GM12878 (cell line): ENCODE data around the gene TIGAR. TPM values are rescaled to one million over a fixed set of nuclear protein-coding genes. Genes with fewer than 3 reads are reported as not detected.

Experiments
- ATAC-seq: fragments of 200-7000 bp; cut with Tn5 transposase; 3 replicates; pipeline ENCODE4 v1.9.1; 2020; ENCODE audit warnings: mild to moderate bottlenecking, moderate library complexity
- BruUV-seq: library from RNA; stranded (reverse); fragments of 400-500 nt; replicated peaks from 2 replicates; lab custom pipeline; 2021; lab: Mats Ljungman, UMichigan
- CTCF ChIA-PET: fragments of 300-600 bp; sonication (Branson Sonifier 250); formaldehyde crosslinking; extraction: SDS; loops from one replicate; lab custom pipeline; 2021; ENCODE audit warnings: inconsistent platforms; lab: Yijun Ruan, JAX
- POLR2A ChIA-PET: fragments of 350-600 bp; formaldehyde crosslinking; extraction: SDS; loops from one replicate; lab custom pipeline; 2021; ENCODE audit warnings: inconsistent platforms; lab: Charles Lee
- RAD21 ChIA-PET: fragments of 300-600 bp; sonication (Branson Sonifier 250); formaldehyde crosslinking; loops from one replicate; lab custom pipeline; 2023; ENCODE audit warnings: antibody characterized with exemption; ENCODE audit not compliant: unreplicated experiment; lab: Charles Lee
- SMC1A ChIA-PET: fragments of 300-600 bp; sonication (Branson Sonifier 250); formaldehyde crosslinking; loops from one replicate; lab custom pipeline; 2023; ENCODE audit not compliant: unreplicated experiment, uncharacterized antibody; lab: Charles Lee
- DNase-seq: peaks from one replicate; pipeline ENCODE4 v3.0.0-alpha.2; 2011; ENCODE audit warnings: low read depth, low spot score
- FAIRE-seq: peaks from 3 replicates; lab custom pipeline; 2011; peaks lifted over from hg19 to GRCh38; lab: Jason Lieb, UNC
- H2AFZ ChIP-seq: 2 replicates; pipeline ENCODE4 v1.6.0; 2011; ENCODE audit warnings: low read depth, low read length, control low read depth; ENCODE audit not compliant: control insufficient read depth
- H3K27ac ChIP-seq: 2 replicates; pipeline ENCODE4 v1.5.1; 2011; ENCODE audit warnings: control low read depth; ENCODE audit not compliant: control insufficient read depth, insufficient read depth
- H3K27me3 ChIP-seq, 2 experiments: replicated peaks in 1 of 2; 2 replicates each; pipeline versions ENCODE4 v1.6.0 to v1.6.1; 2011; ENCODE audit warnings: low read length in 1 of 2; ENCODE audit not compliant: control insufficient read depth in 2 of 2, insufficient read depth in 2 of 2
- H3K36me3 ChIP-seq, 2 experiments: 2 replicates each; pipeline ENCODE4 v1.5.1; 2011; ENCODE audit warnings: low read length in 1 of 2; ENCODE audit not compliant: control insufficient read depth in 2 of 2, insufficient read depth in 2 of 2
- H3K4me1 ChIP-seq: 2 replicates; pipeline ENCODE4 v1.6.1; 2011; ENCODE audit warnings: mild to moderate bottlenecking, low read length, moderate library complexity, mixed read lengths; ENCODE audit not compliant: control insufficient read depth, insufficient read depth
- H3K4me2 ChIP-seq: 2 replicates; pipeline ENCODE4 v1.6.0; 2011; ENCODE audit warnings: control low read depth; ENCODE audit not compliant: control insufficient read depth, insufficient read depth
- H3K4me3 ChIP-seq: fragments of 200-600 bp; sonication (generic); 2 replicates; pipeline ENCODE4 v1.5.1; 2016
- H3K79me2 ChIP-seq: 2 replicates; pipeline ENCODE4 v1.6.0; 2011; ENCODE audit warnings: low read length; ENCODE audit not compliant: control insufficient read depth, insufficient read depth
- H3K9ac ChIP-seq: 2 replicates; pipeline ENCODE4 v1.8.0; 2011; ENCODE audit warnings: low read length, control low read depth, mixed read lengths; ENCODE audit not compliant: control insufficient read depth, insufficient read depth
- H3K9me3 ChIP-seq: replicated peaks from 3 replicates; pipeline ENCODE4 v1.5.1; 2011; ENCODE audit warnings: mild to moderate bottlenecking, low read length; ENCODE audit not compliant: control insufficient read depth, insufficient read depth
- H4K20me1 ChIP-seq: 2 replicates; pipeline ENCODE4 v1.6.0; 2011; ENCODE audit not compliant: control insufficient read depth, insufficient read depth
- CBX5 ChIP-seq: sonication (generic); IDR thresholded peaks from 2 replicates; pipeline ENCODE4 v1.6.1; 2016; ENCODE audit warnings: low read depth, moderate library complexity, mild to moderate bottlenecking, inconsistent platforms
- HDAC6 ChIP-seq: fragments of 200-600 bp; sonication (generic); IDR thresholded peaks from one replicate; pipeline ENCODE4 v1.8.0; 2017; ENCODE audit warnings: antibody characterized with exemption; ENCODE audit not compliant: unreplicated experiment
- KLF5 ChIP-seq: fragments of 450-650 bp; IDR thresholded peaks from 2 replicates; pipeline ENCODE4 v1.6.1; 2014; ENCODE audit warnings: mild to moderate bottlenecking; ENCODE audit not compliant: partially characterized antibody
- POLR2A ChIP-seq: IDR thresholded peaks from 2 replicates; pipeline ENCODE4 v1.6.1; 2011; ENCODE audit warnings: low read depth, mild to moderate bottlenecking, low read length
- RAD21 ChIP-seq: IDR thresholded peaks from 2 replicates; pipeline ENCODE4 v1.6.1; 2011; ENCODE audit warnings: mild to moderate bottlenecking, low read depth, low read length, moderate library complexity; ENCODE audit not compliant: insufficient read depth
- SREBF1 ChIP-seq: IDR thresholded peaks from 2 replicates; pipeline ENCODE4 v1.6.1; 2012; ENCODE audit warnings: mild to moderate bottlenecking, low read length
- ZNF622 ChIP-seq: fragments of 450-650 bp; IDR thresholded peaks from 2 replicates; pipeline ENCODE4 v1.6.1; 2017; ENCODE audit warnings: mild to moderate bottlenecking, inconsistent platforms
- WGBS: methylation state at CpG from one replicate; pipeline ENCODE4 v1.1.6; 2016; ENCODE audit warnings: low lambda C conversion rate; ENCODE audit not compliant: insufficient replicate concordance, insufficient coverage; ENCODE audit errors: missing lambda C conversion rate; 5-methylcytosine and 5-hydroxymethylcytosine counted together
- in situ Hi-C: fragments of 300-500 bp; cut with MboI; formaldehyde crosslinking; loops from 9 replicates; pipeline ENCODE4 v1.14.3; 2018; ENCODE audit warnings: mixed read lengths
- intact Hi-C: fragments of 100-400 bp; cut with micrococcal nuclease; formaldehyde crosslinking; loops from one replicate; pipeline ENCODE4 v1.14.2; 2022; ENCODE audit not compliant: unreplicated experiment
- polyA plus RNA-seq, 11 experiments: library from polyadenylated mRNA; depleted of rRNA in 4 of 11; unstranded in 6 of 11; stranded (reverse) in 5 of 11; fragments of >200 nt; fragmentation: Nextera tagmentation in 4 of 11; fragmentation: Illumina TruSeq in 1 of 11; extraction: Ambion mirVana in 4 of 11; extraction: Trizol in 1 of 11; gene quantifications; 1 replicate in 1 of 11; 2 replicates in 10 of 11; pipeline versions ENCODE4 v1.2.1 to v1.2.3, GENCODE V29; 2011 to 2016; ENCODE audit warnings: inconsistent platforms in 2 of 11, missing spikeins in 2 of 11, low read depth in 1 of 11
- total RNA-seq, 4 experiments: library from RNA; depleted of rRNA in 3 of 4; stranded (reverse); fragments of >200 nt in 3 of 4; fragmentation: Illumina TruSeq in 1 of 4; extraction: Trizol in 1 of 4; gene quantifications; 2 replicates each; pipeline versions ENCODE4 v1.2.1 to v1.2.3, GENCODE V29; 2013 to 2021
- TF ChIP-seq, protein P1 (sequence below), 3 experiments: IDR thresholded peaks in 2 of 3; conservative IDR thresholded peaks in 1 of 3; 2 replicates each; pipeline ENCODE4 v1.5.1; 2011; ENCODE audit warnings: low read depth in 3 of 3, low read length in 3 of 3, mild to moderate bottlenecking in 3 of 3, control low read depth in 2 of 3, moderate library complexity in 2 of 3, inconsistent platforms in 1 of 3, mixed read lengths in 1 of 3; ENCODE audit not compliant: control insufficient read depth in 2 of 3, insufficient read depth in 1 of 3; ENCODE audit errors: extremely low read depth in 1 of 3
- TF ChIP-seq, protein P2 (sequence below): fragments of 450-650 bp; IDR thresholded peaks from 2 replicates; pipeline ENCODE4 v1.6.1; 2017; ENCODE audit warnings: mild to moderate bottlenecking
- TF ChIP-seq, protein P3 (sequence below): fragments of 450-650 bp; IDR thresholded peaks from 2 replicates; pipeline ENCODE4 v1.6.1; 2016; ENCODE audit warnings: mild to moderate bottlenecking

TIGAR gene
- total and polyA plus RNA-seq, 10 of the 15 experiments (the other 5 are each of a cell fraction or from before 2014, with no cell fraction given), result 7.6 to 45.7 (median 16.5) TPM

DNA sequence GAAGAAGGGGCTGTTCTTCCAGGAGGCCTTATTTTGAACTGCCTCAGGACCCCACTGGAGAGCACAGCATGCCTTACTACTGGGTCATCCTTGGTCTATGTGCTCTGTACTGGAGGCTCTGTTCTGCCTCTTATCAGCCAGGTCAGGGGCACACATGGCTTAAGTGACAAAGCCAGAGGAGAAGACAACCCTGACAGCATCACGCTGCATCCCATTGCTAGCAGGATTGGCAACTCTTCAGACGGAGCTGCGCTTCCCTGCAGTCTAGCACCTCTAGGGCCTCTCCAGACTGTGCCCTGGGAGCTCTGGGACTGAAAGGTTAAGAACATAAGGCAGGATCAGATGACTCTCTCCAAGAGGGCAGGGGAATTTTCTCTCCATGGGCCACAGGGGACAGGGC is 17.3 kb upstream of the TIGAR start:
- ChIA-PET SMC1A (interaction anchor here (1.6 kb wide), 1 partner anchor 17 kb away, joined by 4 read pairs; no protein-coding TSS in a partner anchor), POLR2A (no interaction called here), CTCF (no interaction called here), RAD21 (no interaction called here)
- Histone ChIP-seq H2AFZ (no peak overlapping the region), H3K4me2 (no peak overlapping the region), H3K79me2 (no peaks in the 10 kb centered on the region), H4K20me1 (peaks cover 4% of the 10 kb centered on the region; the same call in 1 of the 2 replicates), H3K4me1 (no peaks in the 10 kb centered on the region), H3K9me3 (no peaks in the 10 kb centered on the region), H3K9ac (no peak overlapping the region), H3K27ac (no peak overlapping the region), H3K4me3 (no peak overlapping the region), H3K36me3 (peaks cover 34 to 42% of the 10 kb centered on the region in 2 experiments), H3K27me3 (no peaks in the 10 kb centered on the region)
- ATAC-seq (no peak), FAIRE-seq (no peak), DNase-seq (no peak)
- no TSS peak for BruUV-seq
- 100% methylated on average over 3 of the region's 3 CpGs for WGBS
- in situ Hi-C loops, result no loop called here
- TF ChIP-seq POLR2A (peak; percentile 55), ZNF622 (no peak)
- intact Hi-C loops, result no loop called here

DNA sequence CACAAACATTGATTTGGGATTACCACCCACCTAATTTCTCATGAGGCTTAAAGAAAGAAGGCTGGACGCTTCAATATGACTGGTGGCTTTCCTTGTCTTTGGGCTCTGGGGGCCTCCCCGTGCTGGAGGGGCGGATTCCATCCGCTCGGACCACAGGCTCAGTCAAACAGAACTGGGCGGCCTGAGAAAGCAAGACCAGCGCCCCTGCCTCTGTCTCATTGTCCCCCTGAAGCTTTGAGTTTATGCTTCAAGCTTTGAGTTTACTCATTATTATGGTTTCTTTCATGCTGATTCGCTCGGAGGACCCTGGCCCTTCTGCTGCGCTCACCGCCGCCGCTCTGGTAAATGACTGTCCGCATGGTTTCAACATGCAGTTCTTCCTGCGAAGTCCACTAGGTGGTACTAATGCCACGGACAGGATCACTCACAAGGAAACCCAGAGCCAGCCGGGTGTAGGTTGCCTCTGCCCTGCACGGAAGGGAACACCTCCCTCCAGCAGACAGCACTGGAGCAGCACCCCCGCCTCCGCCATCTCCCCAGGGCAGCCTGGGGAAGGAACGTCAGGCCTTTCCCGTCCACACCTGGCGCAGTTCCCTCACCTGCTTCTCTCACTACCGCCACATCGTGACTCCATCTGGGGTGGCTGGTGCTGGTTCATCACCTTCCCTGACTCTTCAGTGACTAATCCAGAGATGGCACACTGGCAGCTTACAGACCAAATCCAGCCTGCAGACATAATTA is 13.2 kb upstream of the TIGAR start:
- CTCF ChIA-PET, result no interaction called here
- Histone ChIP-seq H3K9ac (no peak overlapping the region), H2AFZ (no peak overlapping the region), H3K27ac (no peak overlapping the region), H3K79me2 (no peaks in the 10 kb centered on the region), H3K4me1 (peaks cover 6% of the 10 kb centered on the region; the same call in 1 of the 2 replicates), H3K4me2 (no peak overlapping the region), H3K4me3 (no peak overlapping the region), H3K27me3 (no peaks in the 10 kb centered on the region), H3K9me3 (no peaks in the 10 kb centered on the region), H3K36me3 (peaks cover 11 to 13% of the 10 kb centered on the region in 2 experiments), H4K20me1 (0 out of 2 replicates have a peak, but pooled peaks cover 4% of the 10 kb centered on the region)
- FAIRE-seq (no peak), ATAC-seq (peak; percentile 73), DNase-seq (no peak)
- in situ Hi-C loops, result no loop called here
- intact Hi-C loops, result no loop called here
- SMC1A ChIA-PET, result no interaction called here
- POLR2A ChIA-PET, result no interaction called here
- RAD21 ChIA-PET, result interaction anchor here (1.2 kb wide), 1 partner anchor 57 kb away, joined by 3 read pairs; no protein-coding TSS in a partner anchor
- no TSS peak for BruUV-seq
- WGBS, result 87% methylated on average over 25 of the region's 25 CpGs
- no peak for TF ChIP-seq CBX5
- TF ChIP-seq, protein P1, sequence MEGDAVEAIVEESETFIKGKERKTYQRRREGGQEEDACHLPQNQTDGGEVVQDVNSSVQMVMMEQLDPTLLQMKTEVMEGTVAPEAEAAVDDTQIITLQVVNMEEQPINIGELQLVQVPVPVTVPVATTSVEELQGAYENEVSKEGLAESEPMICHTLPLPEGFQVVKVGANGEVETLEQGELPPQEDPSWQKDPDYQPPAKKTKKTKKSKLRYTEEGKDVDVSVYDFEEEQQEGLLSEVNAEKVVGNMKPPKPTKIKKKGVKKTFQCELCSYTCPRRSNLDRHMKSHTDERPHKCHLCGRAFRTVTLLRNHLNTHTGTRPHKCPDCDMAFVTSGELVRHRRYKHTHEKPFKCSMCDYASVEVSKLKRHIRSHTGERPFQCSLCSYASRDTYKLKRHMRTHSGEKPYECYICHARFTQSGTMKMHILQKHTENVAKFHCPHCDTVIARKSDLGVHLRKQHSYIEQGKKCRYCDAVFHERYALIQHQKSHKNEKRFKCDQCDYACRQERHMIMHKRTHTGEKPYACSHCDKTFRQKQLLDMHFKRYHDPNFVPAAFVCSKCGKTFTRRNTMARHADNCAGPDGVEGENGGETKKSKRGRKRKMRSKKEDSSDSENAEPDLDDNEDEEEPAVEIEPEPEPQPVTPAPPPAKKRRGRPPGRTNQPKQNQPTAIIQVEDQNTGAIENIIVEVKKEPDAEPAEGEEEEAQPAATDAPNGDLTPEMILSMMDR (IDR thresholded peaks at IDR 0.05 in 2 of 3, conservative IDR thresholded peaks at IDR 0.05 in 1 of 3; ENCODE audit: control insufficient read depth in 2 of 3, extremely low read depth in 1 of 3, insufficient read depth in 1 of 3, low read depth in 3 of 3, low read length in 3 of 3), result peak; percentile 34 to 51 (median 41); a peak in 4 of 6 replicates
- TF ChIP-seq, protein P2, sequence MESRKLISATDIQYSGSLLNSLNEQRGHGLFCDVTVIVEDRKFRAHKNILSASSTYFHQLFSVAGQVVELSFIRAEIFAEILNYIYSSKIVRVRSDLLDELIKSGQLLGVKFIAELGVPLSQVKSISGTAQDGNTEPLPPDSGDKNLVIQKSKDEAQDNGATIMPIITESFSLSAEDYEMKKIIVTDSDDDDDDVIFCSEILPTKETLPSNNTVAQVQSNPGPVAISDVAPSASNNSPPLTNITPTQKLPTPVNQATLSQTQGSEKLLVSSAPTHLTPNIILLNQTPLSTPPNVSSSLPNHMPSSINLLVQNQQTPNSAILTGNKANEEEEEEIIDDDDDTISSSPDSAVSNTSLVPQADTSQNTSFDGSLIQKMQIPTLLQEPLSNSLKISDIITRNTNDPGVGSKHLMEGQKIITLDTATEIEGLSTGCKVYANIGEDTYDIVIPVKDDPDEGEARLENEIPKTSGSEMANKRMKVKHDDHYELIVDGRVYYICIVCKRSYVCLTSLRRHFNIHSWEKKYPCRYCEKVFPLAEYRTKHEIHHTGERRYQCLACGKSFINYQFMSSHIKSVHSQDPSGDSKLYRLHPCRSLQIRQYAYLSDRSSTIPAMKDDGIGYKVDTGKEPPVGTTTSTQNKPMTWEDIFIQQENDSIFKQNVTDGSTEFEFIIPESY, result peak; percentile 68; the same call in 1 of the 2 replicates
- TF ChIP-seq HDAC6, result no peak
- no peak for TF ChIP-seq KLF5
- TF ChIP-seq, protein P3, sequence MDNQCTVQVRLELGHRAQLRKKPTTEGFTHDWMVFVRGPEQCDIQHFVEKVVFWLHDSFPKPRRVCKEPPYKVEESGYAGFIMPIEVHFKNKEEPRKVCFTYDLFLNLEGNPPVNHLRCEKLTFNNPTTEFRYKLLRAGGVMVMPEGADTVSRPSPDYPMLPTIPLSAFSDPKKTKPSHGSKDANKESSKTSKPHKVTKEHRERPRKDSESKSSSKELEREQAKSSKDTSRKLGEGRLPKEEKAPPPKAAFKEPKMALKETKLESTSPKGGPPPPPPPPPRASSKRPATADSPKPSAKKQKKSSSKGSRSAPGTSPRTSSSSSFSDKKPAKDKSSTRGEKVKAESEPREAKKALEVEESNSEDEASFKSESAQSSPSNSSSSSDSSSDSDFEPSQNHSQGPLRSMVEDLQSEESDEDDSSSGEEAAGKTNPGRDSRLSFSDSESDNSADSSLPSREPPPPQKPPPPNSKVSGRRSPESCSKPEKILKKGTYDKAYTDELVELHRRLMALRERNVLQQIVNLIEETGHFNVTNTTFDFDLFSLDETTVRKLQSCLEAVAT, result 0 out of 2 replicates have a peak, but pooled peaks have one; percentile 23
- no peak for TF ChIP-seq SREBF1
- peak; percentile 60 for TF ChIP-seq RAD21
